Colonic mucosa (tissue), 4 donors: Measurements from ENCODE around the gene OR4C45. TPM values are rescaled to one million over a fixed set of nuclear protein-coding genes. Genes with fewer than 3 reads are reported as not detected.
"Not testable (repeated sequence)": the region's sequence is repeated elsewhere in the genome, so short reads cannot be mapped to it uniquely, and the experiment has no call there.

Experiments
- DNase-seq: peaks from one replicate; pipeline ENCODE4 v3.0.0-alpha.2; 2020
- H3K27ac ChIP-seq: fragments of 200-600 bp; one replicate; pipeline ENCODE4 v1.8.0; 2021
- H3K27me3 ChIP-seq: fragments of 200-600 bp; one replicate; pipeline ENCODE4 v1.8.0; 2021
- H3K36me3 ChIP-seq: fragments of 200-600 bp; one replicate; pipeline ENCODE4 v1.8.0; 2021
- H3K4me1 ChIP-seq: fragments of 200-600 bp; one replicate; pipeline ENCODE4 v1.8.0; 2021; ENCODE audit warnings: mild to moderate bottlenecking
- H3K4me3 ChIP-seq: fragments of 200-600 bp; one replicate; pipeline ENCODE4 v1.8.0; 2021
- H3K9ac ChIP-seq, 2 donors: one replicate each; pipeline ENCODE4 v1.7.0; 2013; ENCODE audit warnings: control low read depth in 2 of 2, low read depth in 2 of 2, low read length in 2 of 2
- H3K9me3 ChIP-seq: fragments of 200-600 bp; one replicate; pipeline ENCODE4 v1.8.0; 2021
- intact Hi-C: fragments of 100-400 bp; cut with DNase I; formaldehyde crosslinking; loops from one replicate; pipeline ENCODE4 v1.14.1; 2022
- total RNA-seq, 2 donors: library from RNA; stranded (reverse); fragmentation: NEBNext Ultra II Directional in 1 of 2; extraction: Animal tissue kit (Norgen Biotek cat#: 25700) in 1 of 2; gene quantifications; one replicate each; pipeline ENCODE4 v1.2.1, GENCODE V29; 2021
- TF ChIP-seq, protein P1 (sequence below): fragments of 200-600 bp; IDR thresholded peaks from one replicate; pipeline ENCODE4 v1.8.0; 2022; ENCODE audit warnings: antibody characterized with exemption, mild to moderate bottlenecking
- donor health status: healthy.
- donor health status: DM: no; HTN: no; CAD: no.
- donor health status: DM: no; HTN: no; CAD: no.

Gene OR4C45
- total RNA-seq, result not detected

DNA sequence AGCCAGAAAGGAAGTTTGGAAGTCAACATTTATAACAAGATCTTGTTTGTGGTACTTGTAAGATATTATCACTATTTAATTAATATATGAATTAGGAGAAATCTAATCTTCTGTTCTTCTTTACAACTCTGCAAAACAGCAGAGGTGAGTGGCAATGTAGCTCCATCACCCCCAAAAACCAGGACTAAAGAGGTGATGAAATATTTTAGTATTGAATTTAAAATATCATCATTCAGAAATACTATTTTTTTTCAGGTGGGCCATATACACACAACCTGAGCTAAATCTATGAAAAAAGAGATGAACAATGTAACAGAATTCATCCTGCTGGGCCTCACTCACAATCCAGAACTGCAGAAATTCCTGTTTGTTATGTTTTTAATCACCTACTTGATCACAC, at the start of gene OR4C45:
Gene OR4C45, plus strand, starts transcription at position 301 of the 400 bp plus-strand sequence.
- TF ChIP-seq, protein P1, sequence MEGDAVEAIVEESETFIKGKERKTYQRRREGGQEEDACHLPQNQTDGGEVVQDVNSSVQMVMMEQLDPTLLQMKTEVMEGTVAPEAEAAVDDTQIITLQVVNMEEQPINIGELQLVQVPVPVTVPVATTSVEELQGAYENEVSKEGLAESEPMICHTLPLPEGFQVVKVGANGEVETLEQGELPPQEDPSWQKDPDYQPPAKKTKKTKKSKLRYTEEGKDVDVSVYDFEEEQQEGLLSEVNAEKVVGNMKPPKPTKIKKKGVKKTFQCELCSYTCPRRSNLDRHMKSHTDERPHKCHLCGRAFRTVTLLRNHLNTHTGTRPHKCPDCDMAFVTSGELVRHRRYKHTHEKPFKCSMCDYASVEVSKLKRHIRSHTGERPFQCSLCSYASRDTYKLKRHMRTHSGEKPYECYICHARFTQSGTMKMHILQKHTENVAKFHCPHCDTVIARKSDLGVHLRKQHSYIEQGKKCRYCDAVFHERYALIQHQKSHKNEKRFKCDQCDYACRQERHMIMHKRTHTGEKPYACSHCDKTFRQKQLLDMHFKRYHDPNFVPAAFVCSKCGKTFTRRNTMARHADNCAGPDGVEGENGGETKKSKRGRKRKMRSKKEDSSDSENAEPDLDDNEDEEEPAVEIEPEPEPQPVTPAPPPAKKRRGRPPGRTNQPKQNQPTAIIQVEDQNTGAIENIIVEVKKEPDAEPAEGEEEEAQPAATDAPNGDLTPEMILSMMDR, result no peak
- no peaks in the 10 kb centered on the region for H3K27me3 ChIP-seq
- intact Hi-C loops, result no loop called here

DNA sequence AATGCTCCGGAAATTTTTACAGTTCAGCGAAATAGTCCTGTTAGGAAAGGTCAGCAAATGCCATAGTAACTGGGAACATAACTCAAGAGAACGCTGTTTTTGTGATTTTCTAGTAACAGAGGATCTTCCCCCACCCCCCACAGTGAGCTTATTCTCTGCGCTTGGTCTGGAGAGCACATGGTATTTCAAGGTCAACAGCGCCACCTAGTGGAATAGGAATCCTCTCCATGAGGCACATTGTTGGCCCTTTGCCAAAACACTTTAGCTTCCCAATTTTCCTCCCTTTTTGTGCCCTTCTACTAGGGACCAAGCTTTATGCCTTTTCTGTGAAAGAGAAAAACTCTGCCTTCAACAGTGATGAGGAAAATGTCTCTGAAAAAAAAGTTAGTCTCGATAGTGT, 37.1 kb upstream of the OR4C45 start:
- Histone ChIP-seq H3K4me3 (no peak overlapping the region), H3K9ac (no peak overlapping the region), H3K27me3 (no peaks in the 10 kb centered on the region), H3K27ac (no peak overlapping the region), H3K36me3 (no peaks in the 10 kb centered on the region), H3K9me3 (no peaks in the 10 kb centered on the region), H3K4me1 (no peaks in the 10 kb centered on the region)
- TF ChIP-seq, protein P1, result no peak
- intact Hi-C loops, result no loop called here
- peak; percentile 38 for DNase-seq

More for the DNA sequence above, at the start of gene OR4C45:
- H3K27ac ChIP-seq, result no peak within 1 kb of the TSS
- no peak for DNase-seq
- H3K9me3 ChIP-seq, result no peaks in the 10 kb centered on the region
- no peak within 1 kb of the TSS for H3K4me3 ChIP-seq
- no peaks in the 10 kb centered on the region for H3K36me3 ChIP-seq
- no peaks in the 10 kb centered on the region for H3K4me1 ChIP-seq
- H3K9ac ChIP-seq, result no peak within 1 kb of the TSS

DNA sequence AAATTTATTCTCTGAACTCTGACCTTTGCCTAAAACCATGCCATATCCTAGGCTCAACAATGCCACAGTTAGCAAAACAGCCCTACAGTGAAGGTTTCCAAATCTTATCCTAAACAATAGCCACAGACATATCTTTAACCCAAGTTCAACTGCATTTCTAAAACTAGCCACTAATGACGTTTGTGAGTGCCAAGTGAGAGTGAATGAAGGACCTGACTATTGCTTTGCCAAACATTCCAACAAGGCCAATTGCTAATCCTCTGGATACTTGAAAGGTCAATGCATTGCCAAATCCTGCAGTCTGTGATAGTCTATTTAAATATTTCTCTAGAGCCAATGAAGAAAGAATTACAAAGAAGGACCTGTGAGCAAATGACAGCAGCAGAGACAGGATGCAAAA, 2.5 kb upstream of the OR4C45 start:
- H3K4me3 ChIP-seq, result no peak overlapping the region
- no peaks in the 10 kb centered on the region for H3K9me3 ChIP-seq
- H3K27me3 ChIP-seq, result no peaks in the 10 kb centered on the region
- DNase-seq, result no peak
- intact Hi-C loops, result no loop called here
- no peaks in the 10 kb centered on the region for H3K36me3 ChIP-seq
- no peaks in the 10 kb centered on the region for H3K4me1 ChIP-seq
- TF ChIP-seq, protein P1, result no peak
- no peak overlapping the region for H3K9ac ChIP-seq
- no peak overlapping the region for H3K27ac ChIP-seq

DNA sequence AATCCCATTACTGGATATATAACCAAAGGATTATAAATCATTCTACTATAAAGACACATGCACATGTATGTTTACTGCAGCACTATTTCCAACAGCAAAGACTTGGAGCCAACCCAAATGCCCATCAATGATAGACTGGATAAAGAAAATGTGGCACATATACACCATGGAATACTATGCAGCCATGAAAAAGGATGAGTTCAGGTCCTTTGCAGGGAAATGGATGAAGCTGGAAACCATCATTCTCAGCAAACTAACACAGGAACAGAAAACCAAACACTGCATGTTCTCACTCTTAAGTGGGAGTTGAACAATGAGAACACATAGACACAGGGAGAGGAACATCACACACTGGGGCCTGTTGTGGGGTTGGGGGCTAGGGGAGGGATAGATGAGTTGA, 3.6 kb downstream of the OR4C45 start:
- H3K36me3 ChIP-seq, H3K9me3 ChIP-seq, intact Hi-C loops, H3K9ac ChIP-seq, H3K4me3 ChIP-seq, H3K27me3 ChIP-seq, H3K27ac ChIP-seq, H3K4me1 ChIP-seq, DNase-seq: not testable (repeated sequence)

DNA sequence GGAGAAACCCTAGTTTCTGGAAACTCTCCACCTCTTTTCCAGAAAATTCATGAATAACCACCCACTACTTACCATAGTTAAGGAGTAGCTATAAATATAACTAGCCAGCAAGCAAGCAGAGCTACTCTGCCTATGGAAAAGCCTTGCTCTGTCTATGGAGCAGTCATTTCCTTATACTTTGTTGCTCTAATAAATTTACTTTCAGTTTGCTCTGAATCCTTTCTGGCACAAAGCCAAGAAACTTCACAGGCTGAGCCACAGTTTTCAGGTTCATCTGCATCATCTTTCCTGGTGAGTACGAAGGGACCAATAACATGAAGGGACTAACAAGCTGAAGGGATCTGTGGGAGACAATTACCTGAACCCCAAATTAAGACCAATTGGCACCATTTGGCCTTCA, 4.6 kb downstream of the OR4C45 start:
- H3K4me3 ChIP-seq, result no peak overlapping the region
- H3K9me3 ChIP-seq, result no peaks in the 10 kb centered on the region
- H3K36me3 ChIP-seq, result no peaks in the 10 kb centered on the region
- DNase-seq, result no peak
- no peak overlapping the region for H3K9ac ChIP-seq
- H3K27ac ChIP-seq, result no peak overlapping the region
- TF ChIP-seq, protein P1, result no peak
- intact Hi-C loops, result no loop called here
- no peaks in the 10 kb centered on the region for H3K27me3 ChIP-seq
- H3K4me1 ChIP-seq, result no peaks in the 10 kb centered on the region

DNA sequence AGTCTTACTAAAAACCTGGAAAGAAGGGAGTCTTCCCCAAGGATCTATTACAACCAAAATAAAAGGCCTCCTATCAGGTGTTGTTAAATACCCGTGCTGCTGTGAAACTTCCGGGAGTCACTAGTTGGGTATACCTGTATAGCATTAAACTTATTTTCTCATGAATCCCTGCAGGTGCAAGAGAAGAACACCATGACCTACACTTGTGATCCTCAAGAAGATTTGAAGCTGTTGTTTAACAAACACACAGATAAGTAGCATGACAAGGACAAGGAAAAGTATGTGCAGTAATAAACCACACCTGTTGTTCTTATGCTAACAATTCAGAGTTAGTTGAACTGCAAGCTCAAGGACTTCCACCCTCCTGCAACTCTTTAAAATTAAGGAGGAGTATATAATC, 12.0 kb downstream of the OR4C45 start:
- Histone ChIP-seq H3K27me3 (no peaks in the 10 kb centered on the region), H3K9me3 (no peaks in the 10 kb centered on the region), H3K4me3 (no peak overlapping the region), H3K9ac (no peak overlapping the region), H3K27ac (no peak overlapping the region), H3K4me1 (no peaks in the 10 kb centered on the region), H3K36me3 (no peaks in the 10 kb centered on the region)
- DNase-seq, result no peak
- TF ChIP-seq, protein P1, result no peak
- intact Hi-C loops, result no loop called here

DNA sequence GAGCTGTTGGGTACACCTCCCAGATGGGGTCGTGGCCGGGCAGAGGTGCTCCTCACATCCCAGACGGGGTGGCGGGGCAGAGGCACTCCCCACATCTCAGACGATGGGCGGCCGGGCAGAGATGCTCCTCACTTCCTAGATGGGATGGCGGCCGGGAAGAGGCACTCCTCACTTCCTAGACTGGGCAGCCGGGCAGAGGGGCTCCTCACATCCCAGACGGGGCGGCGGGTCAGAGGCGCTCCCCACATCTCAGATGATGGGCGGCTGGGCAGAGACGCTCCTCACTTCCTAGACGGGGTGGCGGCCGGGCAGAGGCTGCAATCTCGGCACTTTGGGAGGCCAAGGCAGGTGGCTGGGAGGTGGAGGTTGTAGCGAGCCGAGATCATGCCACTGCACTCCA, 30.4 kb downstream of the OR4C45 start:
- not testable (repeated sequence) for H3K9ac ChIP-seq, DNase-seq, H3K27ac ChIP-seq

More for the DNA sequence above, 30.4 kb downstream of the OR4C45 start:
- H3K4me1 ChIP-seq, H3K9me3 ChIP-seq, H3K36me3 ChIP-seq, intact Hi-C loops, H3K4me3 ChIP-seq, H3K27me3 ChIP-seq: not testable (repeated sequence)
